Stimulated activated CD4-positive, alpha-beta T cell treated with anti-CD3 and anti-CD28 coated beads, Interleukin-12 subunit alpha, Interleukin-12 subunit beta, amount 100 ng/mL, for 24 hours (primary cell): Measurements from ENCODE around the gene HLCS.

Experiments used
- DNase-seq, 2 experiments: peaks; one replicate each; pipeline ENCODE4 v3.0.0-alpha.2; 2020; ENCODE audit warnings: low read depth in 2 of 2

Gene HLCS

DNA sequence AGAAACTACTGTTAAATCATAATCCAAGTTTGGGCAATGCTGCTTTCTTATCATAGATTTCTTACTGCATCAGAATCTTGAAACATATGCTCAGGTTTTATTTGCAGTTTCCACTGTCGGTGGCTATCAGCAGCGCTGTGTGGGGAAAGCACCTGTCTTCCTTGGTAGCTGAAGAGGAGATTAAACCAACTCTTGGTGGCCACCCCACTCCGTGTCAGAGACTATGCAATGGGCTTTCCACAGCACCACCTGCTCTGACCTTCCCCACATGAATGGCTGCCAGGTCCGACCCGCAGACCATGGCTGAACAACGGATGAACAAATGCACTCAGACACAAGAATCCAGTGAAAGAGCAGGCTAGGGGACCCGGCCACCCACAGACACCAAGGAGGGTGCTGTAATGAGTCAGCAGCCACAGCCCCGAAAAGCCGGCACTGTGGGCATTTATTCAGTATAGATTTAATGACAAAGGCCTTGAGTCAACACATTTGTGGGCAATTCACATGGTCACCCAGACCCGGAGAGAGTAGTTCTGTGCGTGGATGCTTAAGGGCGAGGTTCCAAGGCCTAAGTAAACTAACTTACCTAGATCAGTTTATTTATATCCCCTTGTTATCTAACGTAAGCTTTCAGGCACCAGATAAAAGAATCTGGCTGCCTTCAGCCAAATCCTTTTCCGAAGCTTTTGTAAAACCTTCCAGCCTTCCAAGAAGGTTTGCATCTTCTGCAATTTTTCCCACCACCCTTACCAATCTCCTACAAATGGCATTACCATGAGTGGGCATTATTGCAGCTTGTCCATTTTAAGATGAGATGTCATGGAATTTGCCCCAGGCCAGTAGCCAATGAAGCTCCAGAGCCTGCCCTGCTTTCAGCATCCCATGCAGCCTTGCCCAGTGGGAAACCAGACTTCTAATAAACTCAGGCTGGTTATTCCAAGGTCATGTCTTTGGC lies 82.7 kb downstream of the HLCS start:
- no peak for DNase-seq

DNA sequence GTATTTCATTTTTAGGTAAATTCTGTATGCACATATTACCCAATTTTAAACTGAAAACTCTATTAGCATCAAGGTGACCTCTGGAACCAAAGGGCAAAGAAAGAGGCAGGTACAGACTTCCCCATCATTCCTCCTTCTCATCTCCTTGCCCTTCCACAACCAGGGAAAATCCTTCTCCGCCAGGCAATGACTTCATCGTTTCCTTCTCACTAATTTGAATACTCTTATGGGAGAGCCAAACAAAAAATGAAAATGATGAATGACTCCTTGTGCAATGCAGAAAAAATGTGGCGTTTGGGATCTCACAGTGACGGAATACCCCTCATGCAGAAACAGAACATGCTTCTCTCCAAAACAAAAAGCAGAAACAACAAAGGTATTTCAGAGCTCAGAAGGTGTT lies 83.7 kb downstream of the HLCS start:
- DNase-seq, result no peak

DNA sequence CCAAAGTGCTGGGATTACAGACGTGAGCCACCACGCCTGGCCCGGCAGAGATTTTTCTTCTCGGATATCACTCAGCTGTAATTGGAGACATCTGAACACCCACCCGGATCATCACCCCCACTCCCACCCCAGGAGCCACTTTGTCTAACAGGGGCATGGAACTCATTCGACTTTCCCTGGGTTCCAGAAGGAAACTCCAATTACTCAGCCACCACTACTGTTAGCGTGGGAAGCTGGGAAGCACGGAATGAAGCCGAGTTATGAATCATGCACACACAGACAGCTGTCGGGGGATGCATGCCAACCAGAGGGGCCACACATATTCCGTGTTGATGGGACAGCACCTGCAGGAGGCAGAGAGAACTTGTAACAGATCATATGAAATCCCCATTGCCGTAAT lies 85.2 kb downstream of the HLCS start:
- no peak for DNase-seq

DNA sequence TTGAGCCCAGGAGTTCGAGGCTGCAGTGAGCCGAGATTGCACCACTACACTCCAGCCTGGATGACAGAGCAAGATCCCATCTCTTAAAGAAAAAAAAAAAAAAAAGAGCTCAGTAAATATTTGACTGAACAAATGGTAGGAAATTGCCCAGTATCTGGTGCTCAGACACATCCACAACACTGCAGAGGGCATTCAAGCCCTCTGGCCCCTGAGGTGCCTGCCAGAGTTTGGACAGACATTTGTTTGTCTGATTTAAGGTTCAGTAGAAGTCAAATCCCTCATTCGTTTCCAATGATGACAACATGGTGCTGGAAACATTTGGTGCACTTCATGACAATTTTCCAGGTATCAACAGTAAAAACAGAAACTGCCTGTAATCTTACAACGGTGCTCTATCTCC lies 86.6 kb downstream of the HLCS start:
- DNase-seq, result no peak

DNA sequence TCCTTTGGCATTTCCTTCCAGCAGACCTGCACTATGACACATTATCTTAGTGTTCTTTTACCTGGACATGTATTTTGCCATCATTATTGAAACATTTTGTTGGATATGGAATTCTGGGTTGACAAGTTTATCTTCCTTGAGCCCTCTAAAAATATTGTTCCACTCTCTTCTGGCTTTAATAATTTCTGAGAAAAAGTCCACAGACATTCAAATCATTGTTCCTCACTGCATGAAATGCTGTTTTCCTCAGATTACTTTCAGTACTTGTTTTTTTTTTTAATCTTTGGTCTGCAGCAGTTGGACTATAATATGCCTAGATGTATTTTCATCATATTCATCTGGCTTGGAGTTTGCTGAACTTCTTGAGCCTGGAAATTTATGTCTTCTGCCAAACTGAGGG lies 88.7 kb downstream of the HLCS start:
- DNase-seq, result no peak

DNA sequence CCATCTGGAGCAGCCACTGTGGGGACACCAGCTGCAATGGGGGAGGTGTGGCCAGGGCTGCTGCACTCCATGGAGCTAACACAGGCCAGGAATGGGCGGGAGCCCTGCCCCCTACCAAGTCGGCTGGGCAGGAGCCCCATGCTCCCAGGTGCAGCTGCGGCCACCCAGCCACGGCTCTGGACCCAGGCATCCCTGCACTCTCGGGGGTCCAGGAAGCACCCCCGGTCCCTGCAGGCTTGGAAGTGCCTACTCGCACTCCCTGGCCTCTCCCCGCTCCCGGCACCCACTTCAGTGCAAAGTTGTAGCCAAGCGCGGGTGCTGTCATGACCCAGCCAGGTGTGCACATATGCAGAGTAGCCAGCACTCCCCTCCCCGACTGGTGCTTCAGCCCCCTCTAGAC lies 91.8 kb downstream of the HLCS start:
- no peak for DNase-seq

DNA sequence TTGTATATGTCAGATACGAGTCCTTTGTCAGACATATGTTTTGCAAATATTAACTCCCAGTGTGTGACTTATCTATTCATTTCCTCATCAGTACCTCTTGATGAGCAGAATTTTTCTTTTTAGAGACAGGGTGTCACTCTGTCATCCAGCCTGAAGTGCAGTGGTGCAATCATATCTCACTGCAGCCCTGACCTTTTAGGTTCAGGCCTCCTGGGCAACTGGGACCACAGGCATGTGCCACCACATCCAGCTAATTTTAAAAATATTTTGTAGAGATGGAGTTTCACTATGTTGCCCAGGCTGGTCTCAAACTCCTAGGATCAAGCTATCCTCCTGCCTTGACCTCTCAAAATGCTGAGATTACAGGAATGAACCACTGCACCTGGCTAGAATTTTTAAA lies 93.0 kb downstream of the HLCS start:
- no peak for DNase-seq

DNA sequence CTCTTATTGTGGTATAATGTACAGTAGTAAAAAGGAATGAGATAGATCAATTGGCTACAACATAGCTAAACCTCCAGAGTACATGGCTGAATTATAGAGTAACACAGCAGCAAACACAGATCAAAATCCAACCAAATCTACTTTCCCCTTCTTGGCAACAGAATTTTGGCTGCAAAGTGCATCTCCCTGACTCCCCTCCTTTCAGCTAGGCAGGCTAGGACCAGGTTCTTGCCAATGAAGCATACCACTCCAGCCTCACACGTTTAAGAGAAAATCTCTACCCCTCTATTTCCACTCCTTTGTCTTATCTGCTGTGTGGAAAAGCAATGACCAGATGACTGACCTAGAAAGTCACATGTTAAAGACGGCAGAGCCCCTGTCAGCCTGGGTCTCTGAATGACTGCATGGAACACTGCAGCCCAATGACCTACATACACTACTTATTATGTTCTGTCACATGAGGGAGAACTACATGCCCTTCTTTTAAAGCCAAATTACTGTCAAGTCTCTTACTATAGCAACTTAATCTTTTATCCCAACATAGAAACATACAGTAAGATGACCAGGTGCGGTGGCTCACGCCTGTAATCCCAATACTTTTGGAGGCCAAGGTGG lies 99.1 kb downstream of the HLCS start:
- DNase-seq, result no peak

DNA sequence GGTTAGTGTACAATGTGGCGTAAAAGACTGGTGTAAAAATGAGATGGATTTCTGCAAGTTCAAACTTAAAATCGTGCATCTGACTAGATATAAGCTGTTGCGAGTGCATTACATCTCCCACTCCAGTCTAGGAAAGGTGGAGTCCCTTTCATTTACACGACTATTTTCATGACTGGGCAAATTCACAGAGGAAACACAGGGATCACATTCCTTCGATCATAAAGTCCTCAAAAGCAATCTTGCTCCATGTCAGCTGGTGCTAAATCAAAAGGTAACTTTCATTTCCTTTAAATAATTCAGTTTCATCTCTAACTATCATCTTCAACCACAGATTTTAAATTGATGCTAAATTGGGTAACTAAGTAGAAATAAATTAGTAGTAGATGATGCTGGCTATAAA lies 100.0 kb downstream of the HLCS start:
- DNase-seq, result no peak

DNA sequence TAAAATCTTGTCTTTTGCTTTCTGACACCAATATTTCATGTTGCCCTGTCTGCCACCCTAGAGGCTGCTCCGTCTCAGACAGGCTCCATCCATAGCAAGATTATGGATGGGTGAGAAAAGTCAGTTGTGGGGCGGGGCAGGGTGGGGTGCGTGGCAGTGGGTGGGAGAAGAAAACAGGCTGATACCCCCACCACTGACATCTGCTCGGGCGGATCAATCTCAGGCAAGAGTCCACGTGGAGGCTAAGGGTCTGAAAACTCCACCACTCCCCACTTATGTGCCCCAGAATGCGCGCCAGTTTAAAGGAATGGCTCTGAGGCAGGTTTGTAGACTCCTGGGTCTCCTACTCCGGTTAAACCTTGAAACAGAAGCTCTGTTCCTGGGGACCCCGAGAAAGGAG lies 101.5 kb downstream of the HLCS start:
- DNase-seq, result no peak

DNA sequence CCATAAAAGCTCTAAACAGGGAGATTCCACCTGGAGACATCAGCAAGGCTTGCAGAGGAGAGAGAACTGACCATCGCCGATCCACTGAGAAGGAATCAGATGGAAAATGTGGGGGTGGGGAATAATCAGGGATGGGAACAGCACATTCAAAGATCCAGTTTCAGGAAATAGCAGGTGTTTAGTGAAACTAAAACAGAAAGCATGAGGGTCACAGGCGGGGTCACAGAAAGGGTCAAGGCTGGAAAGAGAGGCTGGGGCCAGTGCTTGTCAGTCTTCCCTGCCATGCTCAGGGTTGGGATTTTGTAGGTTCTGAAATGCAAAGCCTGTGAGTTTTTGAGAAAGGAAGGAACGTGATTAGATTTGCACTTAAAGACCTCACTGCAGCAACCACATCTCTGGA lies 103.2 kb downstream of the HLCS start:
- DNase-seq, result no peak

DNA sequence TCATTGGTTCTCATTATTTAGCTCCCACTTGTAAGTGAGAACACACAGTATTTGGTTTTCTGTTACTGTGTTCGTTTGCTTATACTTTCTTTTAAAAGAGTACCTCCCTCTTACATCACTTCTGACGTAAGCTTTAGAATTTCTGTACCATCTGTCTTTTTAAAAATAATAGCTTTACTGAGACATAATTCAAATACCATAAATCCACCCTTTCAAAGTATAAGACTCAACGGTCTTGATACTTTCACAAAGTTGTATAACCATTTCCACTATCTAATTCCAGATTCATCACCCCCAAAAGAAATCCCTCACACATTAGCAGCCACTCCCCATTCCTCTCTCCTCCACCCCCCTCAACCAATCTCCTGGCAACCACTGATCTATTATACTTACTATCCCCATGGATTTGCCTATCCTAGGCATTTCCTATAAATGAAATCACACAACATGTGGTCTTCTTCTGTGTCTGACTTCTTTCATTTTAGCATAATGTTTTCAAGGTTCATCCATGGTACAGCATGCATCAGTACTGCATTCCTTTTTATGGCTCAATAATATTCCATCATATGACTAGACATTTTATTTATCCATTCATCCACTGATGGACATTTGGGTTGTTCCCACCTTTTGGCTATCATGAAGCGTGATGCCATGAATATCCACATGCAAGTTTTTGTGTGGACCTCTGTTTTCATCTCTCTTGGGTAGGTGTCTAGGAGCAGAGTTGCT lies 104.7 kb downstream of the HLCS start:
- no peak for DNase-seq

DNA sequence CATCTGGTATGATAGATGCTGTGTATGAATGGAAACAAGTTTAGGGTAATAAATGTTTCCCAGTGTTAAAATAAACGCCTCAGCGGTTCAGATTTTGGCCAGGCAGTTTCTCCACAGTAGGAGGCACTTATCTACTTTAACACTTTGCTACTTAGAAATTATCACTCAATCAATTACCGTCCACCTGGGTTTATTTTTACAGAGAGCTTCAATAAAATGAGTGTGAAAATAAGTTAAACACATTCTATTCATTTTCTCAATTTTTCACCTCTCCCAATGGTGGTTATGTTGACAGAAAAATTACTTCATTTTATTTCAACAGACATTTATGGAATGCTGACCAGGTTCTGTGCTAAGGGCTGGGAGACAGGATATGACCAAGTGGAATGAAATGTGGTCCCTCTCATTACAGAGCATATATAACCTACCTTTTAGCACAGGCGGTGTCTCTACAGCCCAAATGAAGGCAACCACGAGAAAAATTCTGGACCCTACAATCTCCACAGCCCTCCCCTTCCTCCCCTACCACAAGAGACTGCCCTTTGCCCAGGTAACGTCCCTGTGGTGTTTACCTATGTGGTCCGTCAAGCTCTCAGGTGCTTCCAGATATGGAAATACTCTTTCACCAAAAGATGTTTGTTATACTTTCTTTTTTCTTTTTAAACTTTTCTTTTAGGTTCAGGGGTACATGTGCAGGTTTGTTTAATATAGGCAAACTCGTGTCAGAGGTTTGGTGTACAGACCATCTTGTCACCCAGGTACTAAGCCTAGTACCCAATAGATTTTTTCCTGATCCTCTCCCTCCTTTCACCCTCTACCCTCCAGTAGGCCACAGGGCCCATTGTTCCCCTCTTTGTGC lies 105.5 kb downstream of the HLCS start:
- no peak for DNase-seq

DNA sequence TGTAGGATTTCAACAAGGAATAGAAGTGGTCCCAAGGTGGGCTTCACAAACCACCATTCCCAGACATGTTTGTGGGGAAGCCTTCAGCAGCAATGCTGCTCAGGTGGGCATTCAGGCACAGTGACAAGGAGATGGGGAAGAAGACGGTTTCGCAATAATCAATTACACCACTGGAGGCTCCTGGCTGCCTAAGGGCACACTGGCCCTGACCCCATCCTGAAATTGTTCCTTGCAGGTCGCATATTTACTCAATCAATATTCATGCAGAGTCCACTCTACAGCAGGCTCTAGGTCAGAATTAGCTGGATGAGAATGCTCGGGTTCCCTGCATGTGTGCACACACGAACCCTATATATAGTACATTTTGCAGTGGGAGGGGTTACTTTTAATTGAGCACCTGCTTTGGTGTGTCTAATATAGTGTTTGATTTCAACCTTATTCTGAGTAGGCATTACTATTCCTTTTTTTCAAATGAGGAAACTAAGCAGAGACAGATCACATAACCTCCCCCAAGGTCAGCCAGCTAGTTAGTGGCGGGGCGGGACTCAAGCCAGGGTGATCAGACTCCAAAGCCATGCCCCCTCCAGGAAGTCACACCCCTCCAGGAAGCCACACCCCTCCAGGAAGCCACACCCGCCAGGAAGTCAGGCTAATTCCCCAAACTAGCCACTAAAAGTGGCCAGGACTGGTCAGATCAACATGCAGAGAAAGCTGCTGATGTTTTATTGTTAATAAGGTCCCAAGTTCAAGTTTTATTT lies 106.5 kb downstream of the HLCS start:
- peak in 1 of 2 experiments; percentile 22 for DNase-seq

DNA sequence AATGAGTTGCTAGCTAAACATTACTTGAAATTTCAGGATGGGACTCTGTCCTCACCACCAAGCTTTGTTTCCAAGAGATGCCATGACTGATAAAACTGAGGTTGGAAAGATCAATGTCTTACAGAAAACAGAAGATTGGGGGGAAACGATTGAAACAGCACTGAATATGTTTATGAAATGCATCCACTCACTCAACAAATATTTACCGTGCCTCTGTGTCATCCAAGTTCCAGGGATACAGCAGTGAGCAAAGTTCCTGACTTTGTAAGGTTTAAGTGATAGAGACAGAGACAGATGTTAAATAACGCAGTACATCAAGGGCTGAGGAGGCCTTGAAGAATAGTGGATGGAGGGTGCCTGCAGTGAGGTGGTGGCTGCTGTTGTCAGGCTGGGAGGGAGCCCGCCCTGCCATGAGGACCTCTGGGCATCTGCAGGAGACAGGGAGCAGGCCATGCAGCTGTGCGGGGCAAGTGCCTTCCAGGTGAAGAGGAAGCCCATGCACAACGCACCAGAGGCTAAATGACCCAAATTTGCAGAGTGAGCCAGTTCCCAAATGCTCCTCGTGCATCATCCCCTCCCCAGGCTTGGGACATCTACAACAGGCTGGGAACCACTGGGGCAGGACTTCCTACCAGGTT lies 108.0 kb downstream of the HLCS start:
- DNase-seq, result no peak

DNA sequence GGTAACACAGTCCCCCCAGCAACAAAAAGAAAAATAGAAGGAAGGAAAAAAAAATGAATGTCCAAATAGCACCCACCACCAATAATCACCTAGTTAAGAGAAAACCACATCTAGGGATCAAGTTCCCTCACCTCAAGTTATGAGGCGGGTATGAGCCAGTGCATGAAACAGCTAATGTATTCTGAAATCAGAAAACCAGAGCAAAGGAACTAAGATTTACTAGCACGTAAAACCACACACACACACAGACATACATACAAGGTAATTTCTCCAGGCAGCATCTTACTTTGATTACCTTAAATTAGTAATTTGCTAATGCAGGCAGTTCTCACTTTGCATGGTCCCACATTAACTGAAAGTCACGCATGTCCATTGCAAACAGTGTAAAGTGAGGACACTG lies 109.8 kb downstream of the HLCS start:
- no peak for DNase-seq

DNA sequence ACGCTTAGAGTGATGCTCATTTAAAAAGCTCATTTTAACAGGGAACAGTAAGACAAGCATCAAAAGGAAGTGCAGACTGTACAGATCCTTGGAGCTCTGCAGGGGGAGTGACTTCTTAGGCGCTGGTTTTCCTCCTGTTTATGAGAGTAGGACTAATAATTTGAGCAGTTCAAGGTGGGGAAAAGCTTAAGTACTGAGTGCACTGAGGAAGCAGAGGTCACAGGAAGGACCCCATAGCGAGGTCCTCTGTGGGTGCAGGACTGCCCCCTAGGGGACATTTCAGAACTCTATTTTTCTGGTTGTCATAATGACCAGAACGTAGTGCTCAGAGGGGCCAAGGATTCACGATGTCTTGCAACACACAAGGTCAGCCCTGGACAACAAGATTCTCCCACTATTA lies 112.1 kb downstream of the HLCS start:
- peak in 1 of 2 experiments; percentile 2 for DNase-seq

DNA sequence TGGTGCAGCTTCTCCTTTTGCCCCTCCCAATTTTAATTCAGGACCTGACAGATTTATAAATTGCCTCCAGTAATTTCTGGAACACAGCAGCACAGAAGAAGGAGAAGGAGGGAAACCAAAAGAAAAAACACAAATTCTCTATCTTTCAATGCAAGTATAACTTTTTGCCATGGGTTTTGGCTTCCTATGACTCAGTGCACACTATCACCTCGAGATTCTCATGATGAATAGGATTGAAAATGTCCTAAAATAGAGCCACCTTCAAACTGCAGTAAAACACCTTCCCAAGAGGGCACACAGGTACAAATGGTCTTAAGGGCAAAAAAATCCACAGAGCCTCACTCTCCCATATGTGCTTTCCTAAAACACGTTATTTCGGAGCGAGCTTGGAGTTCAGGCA lies 113.6 kb downstream of the HLCS start:
- no peak for DNase-seq

DNA sequence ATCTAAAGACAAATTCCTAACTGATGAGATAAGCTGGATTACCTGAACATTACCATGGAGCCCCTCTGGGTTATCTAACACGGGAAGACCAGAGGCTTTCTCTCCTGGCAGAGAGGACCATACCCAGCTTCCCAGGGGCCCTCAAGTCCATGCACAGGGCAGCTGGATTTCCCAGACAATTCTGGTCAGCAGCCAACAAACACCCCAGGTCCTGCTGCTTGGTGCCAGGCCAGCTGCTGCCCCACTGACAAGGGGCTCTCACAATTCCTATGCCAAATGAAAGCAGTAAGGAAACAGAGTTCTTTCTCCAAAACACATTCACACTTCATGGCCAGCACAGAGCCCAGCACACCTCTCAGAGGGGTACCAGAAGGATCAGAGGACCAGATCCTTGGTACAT lies 114.2 kb downstream of the HLCS start:
- DNase-seq, result no peak

DNA sequence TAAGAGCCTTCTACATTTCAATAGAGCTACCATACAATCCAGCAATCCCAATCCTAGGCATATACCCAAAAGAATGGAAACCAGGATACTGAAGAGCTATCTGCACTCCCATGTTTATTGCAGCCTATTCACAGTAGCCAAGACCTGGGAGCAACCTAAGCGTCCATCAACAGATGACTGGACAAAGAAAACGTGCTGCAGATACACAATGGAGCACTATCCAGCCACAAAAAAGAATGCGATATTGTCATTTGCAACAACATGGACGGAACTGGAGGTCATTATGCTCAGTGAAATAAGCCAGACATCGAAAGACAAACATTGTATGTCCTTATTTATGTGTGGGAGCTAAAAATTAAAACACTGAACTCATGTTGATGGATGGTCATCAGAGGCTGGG lies 115.3 kb downstream of the HLCS start:
- no peak for DNase-seq

DNA sequence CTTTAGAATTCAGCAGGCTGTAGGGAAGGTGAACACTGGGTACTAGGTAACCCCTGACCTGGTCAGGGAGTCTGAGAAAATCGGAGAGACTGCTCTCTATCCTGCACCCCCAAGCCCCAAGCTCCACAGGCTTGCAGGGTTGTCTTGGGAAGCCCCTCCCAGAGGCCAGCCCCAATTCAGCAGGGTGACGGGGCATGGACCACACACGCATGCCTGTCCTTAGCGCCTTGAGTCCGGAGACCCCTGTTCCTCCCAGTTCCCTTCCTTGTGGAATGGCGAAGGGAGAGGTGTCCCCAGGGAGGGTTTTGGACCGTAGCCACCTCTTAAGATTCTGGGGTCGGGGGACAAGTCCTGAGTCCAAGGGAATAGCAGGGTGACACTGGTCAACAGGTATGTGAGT lies 116.1 kb downstream of the HLCS start:
- no peak for DNase-seq
